WTC11 (cell line): ENCODE results near the gene SELL. TPM values are rescaled to one million over a fixed set of nuclear protein-coding genes. Genes with fewer than 3 reads are reported as not detected.

Experiments
- ATAC-seq: fragments of 200-7000 bp; cut with Tn5 transposase; 2 replicates; pipeline ENCODE4 v1.10.0; 2021; ENCODE audit warnings: mild to moderate bottlenecking, moderate library complexity
- CTCF ChIA-PET: fragments of 300-600 bp; sonication (Branson Sonifier 250); formaldehyde crosslinking; loops from one replicate; lab custom pipeline; 2021; ENCODE audit warnings: antibody characterized with exemption; lab: Charles Lee
- POLR2A ChIA-PET: fragments of 350-600 bp; sonication (Branson Sonifier 250); formaldehyde crosslinking; loops from one replicate; lab custom pipeline; 2021; ENCODE audit warnings: antibody characterized with exemption; lab: Charles Lee
- DNase-seq: peaks from one replicate; pipeline ENCODE4 v3.0.0; 2021; ENCODE audit warnings: low spot score
- H3K27ac Mint-ChIP-seq: 2 replicates; pipeline ENCODE4 v1.8.0; 2021; ENCODE audit warnings: mixed read lengths
- H3K27me3 Mint-ChIP-seq: 2 replicates; pipeline ENCODE4 v1.8.0; 2021; ENCODE audit warnings: low read depth, mild to moderate bottlenecking, moderate library complexity, mixed read lengths
- H3K36me3 Mint-ChIP-seq: 2 replicates; pipeline ENCODE4 v1.8.0; 2021; ENCODE audit warnings: mixed read lengths
- H3K4me1 Mint-ChIP-seq: 2 replicates; pipeline ENCODE4 v1.8.0; 2022; ENCODE audit warnings: mixed read lengths
- H3K4me3 Mint-ChIP-seq: 2 replicates; pipeline ENCODE4 v1.8.0; 2021; ENCODE audit warnings: mild to moderate bottlenecking, moderate library complexity, mixed read lengths
- H3K9me3 Mint-ChIP-seq: 2 replicates; pipeline ENCODE4 v1.8.0; 2021; ENCODE audit warnings: mixed read lengths
- CREB1 ChIP-seq: sonication (generic); formaldehyde crosslinking; IDR thresholded peaks from 2 replicates; pipeline ENCODE4 v1.8.0; 2023; ENCODE audit warnings: mild to moderate bottlenecking, missing genetic modification reagents
- ESRRA ChIP-seq: sonication (generic); formaldehyde crosslinking; IDR thresholded peaks from 2 replicates; pipeline ENCODE4 v1.8.1; 2022; ENCODE audit warnings: mild to moderate bottlenecking, missing genetic modification reagents, borderline replicate concordance
- FOXK1 ChIP-seq: sonication (generic); formaldehyde crosslinking; IDR thresholded peaks from 2 replicates; pipeline ENCODE4 v1.8.0; 2022; ENCODE audit warnings: mild to moderate bottlenecking, moderate library complexity, missing genetic modification reagents
- GABPB1 ChIP-seq: sonication (generic); formaldehyde crosslinking; IDR thresholded peaks from 2 replicates; pipeline ENCODE4 v1.8.1; 2023; ENCODE audit warnings: mild to moderate bottlenecking, missing genetic modification reagents
- HMGA2 ChIP-seq: fragments of 250-450 bp; sonication (Bioruptor Pico); IDR thresholded peaks from 2 replicates; pipeline ENCODE4 v1.4.0; 2021; ENCODE audit warnings: mild to moderate bottlenecking, moderate library complexity
- KAT7 ChIP-seq: sonication (generic); formaldehyde crosslinking; IDR thresholded peaks from 2 replicates; pipeline ENCODE4 v1.8.1; 2023; ENCODE audit warnings: missing genetic modification reagents, mild to moderate bottlenecking, borderline replicate concordance
- NFYB ChIP-seq: sonication (generic); formaldehyde crosslinking; conservative IDR thresholded peaks from 2 replicates; pipeline ENCODE4 v1.8.0; 2022; ENCODE audit warnings: low read depth, missing genetic modification reagents
- NR1H2 ChIP-seq: sonication (generic); formaldehyde crosslinking; IDR thresholded peaks from 2 replicates; pipeline ENCODE4 v1.9.0; 2021; ENCODE audit warnings: mild to moderate bottlenecking, moderate library complexity, missing genetic modification reagents
- TCF7 ChIP-seq: sonication (generic); formaldehyde crosslinking; IDR thresholded peaks from 2 replicates; pipeline ENCODE4 v1.8.0; 2022; ENCODE audit warnings: mild to moderate bottlenecking, low read depth, missing genetic modification reagents, moderate library complexity
- total RNA-seq: library from RNA; stranded (reverse); gene quantifications from 3 replicates; pipeline ENCODE4 v1.2.3, GENCODE V29; 2021
- TF ChIP-seq, protein P1 (sequence below): fragments of 250-450 bp; sonication (Bioruptor Pico); IDR thresholded peaks from 2 replicates; pipeline ENCODE4 v1.9.0; 2021; ENCODE audit warnings: mild to moderate bottlenecking
- TF ChIP-seq, protein P2 (sequence below): fragments of 250-450 bp; sonication (Bioruptor Pico); IDR thresholded peaks from 2 replicates; pipeline ENCODE4 v1.8.0; 2021; ENCODE audit warnings: mild to moderate bottlenecking
- TF ChIP-seq, protein P3 (sequence below): sonication (generic); formaldehyde crosslinking; IDR thresholded peaks from 2 replicates; pipeline ENCODE4 v1.8.0; 2022; ENCODE audit warnings: mild to moderate bottlenecking, missing genetic modification reagents
- TF ChIP-seq, protein P4 (sequence below): sonication (generic); formaldehyde crosslinking; IDR thresholded peaks from 2 replicates; pipeline ENCODE4 v1.8.0; 2023; ENCODE audit warnings: missing genetic modification reagents
- TF ChIP-seq, protein P5 (sequence below): sonication (generic); formaldehyde crosslinking; IDR thresholded peaks from 2 replicates; pipeline ENCODE4 v1.8.1; 2023; ENCODE audit warnings: mild to moderate bottlenecking, missing genetic modification reagents
- TF ChIP-seq, protein P6 (sequence below): sonication (generic); formaldehyde crosslinking; IDR thresholded peaks from 2 replicates; pipeline ENCODE4 v1.8.0; 2022; ENCODE audit warnings: mild to moderate bottlenecking, missing genetic modification reagents

The SELL gene
- total RNA-seq, 1 experiment from 2014 or later, result 0.26 TPM

DNA sequence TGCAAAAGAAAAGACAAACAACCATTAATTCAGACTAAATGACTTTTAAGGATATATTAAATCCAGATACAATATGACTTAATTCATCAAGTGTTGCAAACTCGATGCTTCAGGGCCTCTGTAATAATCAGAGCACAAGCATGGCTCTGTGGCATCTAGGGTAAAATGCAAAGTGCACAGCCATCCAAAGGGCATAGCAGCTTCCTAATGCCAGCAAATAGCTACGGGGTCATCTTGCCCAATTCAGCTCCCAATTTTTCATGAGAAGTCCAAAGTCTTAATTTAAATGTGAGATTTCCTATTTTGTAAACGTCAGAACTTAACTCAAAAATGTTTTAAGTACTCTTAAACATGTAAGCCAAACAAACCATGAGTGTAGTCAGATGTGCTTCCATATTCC is 14.5 kb upstream of the SELL start (continued):
- TF ChIP-seq KAT7 (CRISPR knock-in tag), result no peak
- TF ChIP-seq, protein P1, sequence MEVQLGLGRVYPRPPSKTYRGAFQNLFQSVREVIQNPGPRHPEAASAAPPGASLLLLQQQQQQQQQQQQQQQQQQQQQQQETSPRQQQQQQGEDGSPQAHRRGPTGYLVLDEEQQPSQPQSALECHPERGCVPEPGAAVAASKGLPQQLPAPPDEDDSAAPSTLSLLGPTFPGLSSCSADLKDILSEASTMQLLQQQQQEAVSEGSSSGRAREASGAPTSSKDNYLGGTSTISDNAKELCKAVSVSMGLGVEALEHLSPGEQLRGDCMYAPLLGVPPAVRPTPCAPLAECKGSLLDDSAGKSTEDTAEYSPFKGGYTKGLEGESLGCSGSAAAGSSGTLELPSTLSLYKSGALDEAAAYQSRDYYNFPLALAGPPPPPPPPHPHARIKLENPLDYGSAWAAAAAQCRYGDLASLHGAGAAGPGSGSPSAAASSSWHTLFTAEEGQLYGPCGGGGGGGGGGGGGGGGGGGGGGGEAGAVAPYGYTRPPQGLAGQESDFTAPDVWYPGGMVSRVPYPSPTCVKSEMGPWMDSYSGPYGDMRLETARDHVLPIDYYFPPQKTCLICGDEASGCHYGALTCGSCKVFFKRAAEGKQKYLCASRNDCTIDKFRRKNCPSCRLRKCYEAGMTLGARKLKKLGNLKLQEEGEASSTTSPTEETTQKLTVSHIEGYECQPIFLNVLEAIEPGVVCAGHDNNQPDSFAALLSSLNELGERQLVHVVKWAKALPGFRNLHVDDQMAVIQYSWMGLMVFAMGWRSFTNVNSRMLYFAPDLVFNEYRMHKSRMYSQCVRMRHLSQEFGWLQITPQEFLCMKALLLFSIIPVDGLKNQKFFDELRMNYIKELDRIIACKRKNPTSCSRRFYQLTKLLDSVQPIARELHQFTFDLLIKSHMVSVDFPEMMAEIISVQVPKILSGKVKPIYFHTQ (CRISPR knock-in tag), result no peak
- TF ChIP-seq, protein P2, sequence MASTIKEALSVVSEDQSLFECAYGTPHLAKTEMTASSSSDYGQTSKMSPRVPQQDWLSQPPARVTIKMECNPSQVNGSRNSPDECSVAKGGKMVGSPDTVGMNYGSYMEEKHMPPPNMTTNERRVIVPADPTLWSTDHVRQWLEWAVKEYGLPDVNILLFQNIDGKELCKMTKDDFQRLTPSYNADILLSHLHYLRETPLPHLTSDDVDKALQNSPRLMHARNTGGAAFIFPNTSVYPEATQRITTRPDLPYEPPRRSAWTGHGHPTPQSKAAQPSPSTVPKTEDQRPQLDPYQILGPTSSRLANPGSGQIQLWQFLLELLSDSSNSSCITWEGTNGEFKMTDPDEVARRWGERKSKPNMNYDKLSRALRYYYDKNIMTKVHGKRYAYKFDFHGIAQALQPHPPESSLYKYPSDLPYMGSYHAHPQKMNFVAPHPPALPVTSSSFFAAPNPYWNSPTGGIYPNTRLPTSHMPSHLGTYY (CRISPR knock-in tag), result no peak

DNA sequence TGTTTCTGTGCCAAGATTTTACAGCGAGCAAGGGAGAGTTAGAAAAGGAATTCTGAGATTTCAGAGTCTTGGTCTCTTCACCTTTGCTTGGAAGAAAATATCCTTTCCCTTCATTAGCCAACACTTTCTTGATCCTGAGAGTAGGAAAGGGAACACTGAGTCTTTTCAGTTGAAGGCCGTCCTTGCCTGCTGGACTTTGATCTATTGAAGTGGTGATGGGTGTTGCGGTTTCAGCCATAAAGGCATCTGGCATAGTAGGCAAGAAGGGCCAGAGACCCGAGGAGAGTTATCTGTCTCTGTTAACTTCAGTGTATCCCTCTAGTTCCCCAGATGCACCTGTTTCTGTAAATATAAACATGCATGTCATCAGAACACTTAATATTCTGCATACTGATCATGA is 12.7 kb upstream of the SELL start:
- Mint-ChIP-seq H3K9me3 (no peaks in the 10 kb centered on the region), H3K4me1 (no peaks in the 10 kb centered on the region), H3K27me3 (no peaks in the 10 kb centered on the region), H3K4me3 (no peak overlapping the region), H3K36me3 (no peaks in the 10 kb centered on the region), H3K27ac (no peak overlapping the region)
- POLR2A ChIA-PET, result no interaction called here
- TF ChIP-seq, protein P3, sequence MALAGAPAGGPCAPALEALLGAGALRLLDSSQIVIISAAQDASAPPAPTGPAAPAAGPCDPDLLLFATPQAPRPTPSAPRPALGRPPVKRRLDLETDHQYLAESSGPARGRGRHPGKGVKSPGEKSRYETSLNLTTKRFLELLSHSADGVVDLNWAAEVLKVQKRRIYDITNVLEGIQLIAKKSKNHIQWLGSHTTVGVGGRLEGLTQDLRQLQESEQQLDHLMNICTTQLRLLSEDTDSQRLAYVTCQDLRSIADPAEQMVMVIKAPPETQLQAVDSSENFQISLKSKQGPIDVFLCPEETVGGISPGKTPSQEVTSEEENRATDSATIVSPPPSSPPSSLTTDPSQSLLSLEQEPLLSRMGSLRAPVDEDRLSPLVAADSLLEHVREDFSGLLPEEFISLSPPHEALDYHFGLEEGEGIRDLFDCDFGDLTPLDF (CRISPR knock-in tag), result no peak
- no peak for TF ChIP-seq CREB1
- no peak for TF ChIP-seq ESRRA
- TF ChIP-seq NR1H2 (CRISPR knock-in tag), result no peak
- TF ChIP-seq, protein P4, sequence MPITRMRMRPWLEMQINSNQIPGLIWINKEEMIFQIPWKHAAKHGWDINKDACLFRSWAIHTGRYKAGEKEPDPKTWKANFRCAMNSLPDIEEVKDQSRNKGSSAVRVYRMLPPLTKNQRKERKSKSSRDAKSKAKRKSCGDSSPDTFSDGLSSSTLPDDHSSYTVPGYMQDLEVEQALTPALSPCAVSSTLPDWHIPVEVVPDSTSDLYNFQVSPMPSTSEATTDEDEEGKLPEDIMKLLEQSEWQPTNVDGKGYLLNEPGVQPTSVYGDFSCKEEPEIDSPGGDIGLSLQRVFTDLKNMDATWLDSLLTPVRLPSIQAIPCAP (CRISPR knock-in tag), result no peak
- no peak for TF ChIP-seq TCF7 (CRISPR knock-in tag)
- no peak for TF ChIP-seq KAT7 (CRISPR knock-in tag)
- TF ChIP-seq, protein P5, sequence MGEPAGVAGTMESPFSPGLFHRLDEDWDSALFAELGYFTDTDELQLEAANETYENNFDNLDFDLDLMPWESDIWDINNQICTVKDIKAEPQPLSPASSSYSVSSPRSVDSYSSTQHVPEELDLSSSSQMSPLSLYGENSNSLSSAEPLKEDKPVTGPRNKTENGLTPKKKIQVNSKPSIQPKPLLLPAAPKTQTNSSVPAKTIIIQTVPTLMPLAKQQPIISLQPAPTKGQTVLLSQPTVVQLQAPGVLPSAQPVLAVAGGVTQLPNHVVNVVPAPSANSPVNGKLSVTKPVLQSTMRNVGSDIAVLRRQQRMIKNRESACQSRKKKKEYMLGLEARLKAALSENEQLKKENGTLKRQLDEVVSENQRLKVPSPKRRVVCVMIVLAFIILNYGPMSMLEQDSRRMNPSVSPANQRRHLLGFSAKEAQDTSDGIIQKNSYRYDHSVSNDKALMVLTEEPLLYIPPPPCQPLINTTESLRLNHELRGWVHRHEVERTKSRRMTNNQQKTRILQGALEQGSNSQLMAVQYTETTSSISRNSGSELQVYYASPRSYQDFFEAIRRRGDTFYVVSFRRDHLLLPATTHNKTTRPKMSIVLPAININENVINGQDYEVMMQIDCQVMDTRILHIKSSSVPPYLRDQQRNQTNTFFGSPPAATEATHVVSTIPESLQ, result no peak
- no peak for TF ChIP-seq GABPB1 (CRISPR knock-in tag)
- TF ChIP-seq FOXK1 (CRISPR knock-in tag), result no peak
- no peak for TF ChIP-seq NFYB
- TF ChIP-seq, protein P6, sequence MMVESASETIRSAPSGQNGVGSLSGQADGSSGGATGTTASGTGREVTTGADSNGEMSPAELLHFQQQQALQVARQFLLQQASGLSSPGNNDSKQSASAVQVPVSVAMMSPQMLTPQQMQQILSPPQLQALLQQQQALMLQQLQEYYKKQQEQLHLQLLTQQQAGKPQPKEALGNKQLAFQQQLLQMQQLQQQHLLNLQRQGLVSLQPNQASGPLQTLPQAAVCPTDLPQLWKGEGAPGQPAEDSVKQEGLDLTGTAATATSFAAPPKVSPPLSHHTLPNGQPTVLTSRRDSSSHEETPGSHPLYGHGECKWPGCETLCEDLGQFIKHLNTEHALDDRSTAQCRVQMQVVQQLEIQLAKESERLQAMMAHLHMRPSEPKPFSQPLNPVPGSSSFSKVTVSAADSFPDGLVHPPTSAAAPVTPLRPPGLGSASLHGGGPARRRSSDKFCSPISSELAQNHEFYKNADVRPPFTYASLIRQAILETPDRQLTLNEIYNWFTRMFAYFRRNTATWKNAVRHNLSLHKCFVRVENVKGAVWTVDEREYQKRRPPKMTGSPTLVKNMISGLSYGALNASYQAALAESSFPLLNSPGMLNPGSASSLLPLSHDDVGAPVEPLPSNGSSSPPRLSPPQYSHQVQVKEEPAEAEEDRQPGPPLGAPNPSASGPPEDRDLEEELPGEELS (CRISPR knock-in tag), result no peak
- no peak for TF ChIP-seq HMGA2 (CRISPR knock-in tag)
- no peak for DNase-seq
- CTCF ChIA-PET, result interaction anchor here (1.1 kb wide), 1 partner anchor 12 kb away, joined by 3 read pairs; no protein-coding TSS in a partner anchor
- no peak for ATAC-seq
